Epithelial cell of esophagus (primary cell): Measurements from ENCODE around the gene ZBTB4.
"Not testable (repeated sequence)": the region's sequence is repeated elsewhere in the genome, so short reads cannot be mapped to it uniquely, and the experiment has no call there.

Source experiments
- DNase-seq: peaks from one replicate; pipeline ENCODE4 v3.0.0; 2010; ENCODE audit warnings: low read depth
- H3K4me3 ChIP-seq: 2 replicates; pipeline ENCODE4 v1.5.1; 2011; ENCODE audit warnings: mild to moderate bottlenecking, low read length, control low read depth
- CTCF ChIP-seq: IDR thresholded peaks from 2 replicates; pipeline ENCODE4 v1.5.1; 2011; ENCODE audit warnings: low read depth, mild to moderate bottlenecking, low read length, control low read depth, inconsistent platforms; ENCODE audit not compliant: insufficient read depth; ENCODE audit errors: missing control alignments

Gene ZBTB4

GRCh38 chr17:7484067-7484918 is 4.9 kb upstream of the ZBTB4 start, which contains the start of gene POLR2A:
TSS of gene POLR2A (plus strand) at chr17:7484366.
- peak; percentile 97 for DNase-seq
- peak within 1 kb of the TSS; percentile 92 for H3K4me3 ChIP-seq
- TF ChIP-seq CTCF: no peak

- no peak for TF ChIP-seq CTCF
These were observed 4.0 kb upstream of the ZBTB4 start for GRCh38 chr17:7483255-7484066.

DNA sequence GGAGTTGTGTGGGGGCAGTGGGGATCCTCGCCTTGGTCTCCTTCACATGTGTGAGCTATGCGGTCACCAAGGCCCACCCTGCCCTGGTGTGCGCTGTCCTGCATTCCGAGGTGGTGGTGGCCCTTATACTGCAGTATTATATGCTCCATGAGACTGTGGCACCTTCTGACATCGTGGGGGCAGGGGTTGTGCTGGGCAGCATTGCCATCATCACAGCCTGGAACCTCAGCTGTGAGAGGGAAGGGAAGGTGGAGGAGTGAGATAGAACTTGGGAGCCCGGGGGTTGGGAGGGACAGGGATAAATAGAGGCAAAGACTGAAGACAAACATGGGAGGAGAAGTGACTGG is 3.3 kb upstream of the ZBTB4 start:
- DNase-seq: not testable (repeated sequence)
- H3K4me3 ChIP-seq: peak overlapping the region; percentile 92

More at GRCh38 chr17:7483255-7484066, 4.0 kb upstream of the ZBTB4 start:
- DNase-seq: peak; percentile 92
- peak overlapping the region; percentile 92 for H3K4me3 ChIP-seq

GRCh38 chr17:7481842-7482741 is 2.7 kb upstream of the ZBTB4 start:
- DNase-seq, H3K4me3 ChIP-seq: not testable (repeated sequence)

- H3K4me3 ChIP-seq, DNase-seq: not testable (repeated sequence)
These were observed 1.8 kb upstream of the ZBTB4 start, which contains the start of gene SLC35G6 for GRCh38 chr17:7481275-7481674. TSS of gene SLC35G6 (plus strand) at chr17:7481446. CDS start at chr17:7481517, 71 bp downstream.

DNA sequence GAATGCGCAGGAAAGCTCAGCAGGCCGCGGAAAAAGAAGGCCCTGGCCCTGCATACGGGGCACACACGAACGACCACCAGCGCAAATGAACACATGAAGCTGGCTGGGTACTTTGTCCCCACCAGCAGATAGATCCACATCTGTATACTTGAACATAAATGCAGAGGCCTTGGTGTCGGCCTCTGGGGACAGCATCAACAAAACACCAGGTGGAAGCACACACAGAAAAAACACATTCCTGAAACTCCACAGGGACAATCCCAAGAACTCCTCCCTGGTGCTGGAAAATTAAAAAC is 606 bp upstream of the ZBTB4 start:
- DNase-seq: no peak
- no peak for TF ChIP-seq CTCF
- H3K4me3 ChIP-seq: peak overlapping the region; percentile 55

GRCh38 chr17:7478276-7479212 is 887 bp downstream of the ZBTB4 start:
- no peak for TF ChIP-seq CTCF
- DNase-seq: peak; percentile 27
- peak overlapping the region; percentile 94 for H3K4me3 ChIP-seq
